Heart left ventricle (tissue), 13 donors: ENCODE measurements around the gene OSCAR.

Source experiments
- CTCF ChIP-seq, 12 donors: fragments of 200-600 bp; sonication (generic) in 4 of 12; IDR thresholded peaks; one replicate each; pipeline versions ENCODE4 v1.5.0 to v1.8.0; 2018 to 2022; ENCODE audit warnings: antibody characterized with exemption in 12 of 12, mild to moderate bottlenecking in 5 of 12
- POLR2A ChIP-seq, 2 donors: fragments of 450-650 bp; IDR thresholded peaks; one replicate each; pipeline ENCODE4 v1.6.1; 2017; ENCODE audit warnings: antibody characterized with exemption in 2 of 2, mild to moderate bottlenecking in 2 of 2, moderate library complexity in 2 of 2
- donor health status: ischemic (EF 13 %, LVEDD 7.1; RV severe dilation, severe dysfunction).
- donor health status: DM: no; HTN: yes; CAD: no.
- donor health status: DM: no; HTN: no; CAD: no.
- donor health status: ischemic (EF 25% LVEDD 6.9; RV normal size, moderate dysfunction).
- donor health status: ischemic (EF 25% LVEDD 5.7; RV mildly dilated, moderate dysfunction).
- donor health status: ischemic (EF 35%, LVEDD 5.7; RV mildly dilated, moderate dysfunction).
- donor health status: nonischemic (EF 11% LVEDD 7.7; RV severe dilation, severe dysfunction).
- donor health status: DM: yes; HTN: yes; CAD: no.
- donor health status: PGD.
- donor health status: ischemic (EF 29% LVEDD 5.4; RV normal size, mild dysfunction).
- donor health status: nonischemic (EF 23%, LVEDD 6.1; RV moderate dilation, normal function).

DNA sequence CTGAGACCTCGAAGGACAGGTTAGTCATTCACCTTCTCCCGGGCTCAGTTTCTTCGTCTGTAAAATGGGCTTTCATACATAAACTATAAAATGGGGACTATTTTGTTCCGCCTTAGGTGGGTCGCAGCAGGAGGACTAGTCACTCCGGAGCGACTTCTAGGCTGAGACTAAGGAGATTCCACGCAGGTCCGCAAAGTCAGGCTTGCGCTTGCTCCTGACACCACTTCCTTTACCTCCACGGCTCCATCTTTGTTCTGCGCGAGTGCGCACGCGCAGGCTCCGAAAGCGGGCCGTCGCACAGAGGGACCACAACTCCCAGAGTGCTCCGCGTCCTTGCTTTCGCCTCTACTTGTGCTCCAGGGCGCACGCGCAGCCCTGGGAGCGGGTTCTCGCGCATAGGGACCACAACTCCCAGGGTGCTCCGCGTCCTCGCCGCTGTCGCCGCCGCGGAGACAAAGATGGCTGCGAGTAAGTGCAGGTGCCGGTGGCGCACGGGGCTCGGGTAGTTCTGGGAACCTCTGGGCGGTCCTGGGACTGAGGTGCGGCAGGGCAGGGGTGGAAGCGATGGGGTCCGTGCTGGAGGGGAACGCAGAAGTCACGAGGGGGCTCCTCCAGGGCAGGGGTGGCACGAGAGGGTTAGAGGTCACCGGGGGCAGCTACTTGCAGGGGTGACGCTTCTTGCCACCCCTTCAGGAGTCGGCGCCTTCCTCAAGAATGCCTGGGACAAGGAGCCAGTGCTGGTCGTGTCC, 2.0 kb upstream of the OSCAR start, which contains the start of gene NDUFA3:
- TF ChIP-seq CTCF (IDR thresholded peaks at IDR 0.05): no peak
- peak; percentile 36 to 87 for TF ChIP-seq POLR2A (IDR thresholded peaks at IDR 0.05)
